IMR-90 (cell line): ENCODE data around the gene DCUN1D4. TPM values are rescaled to one million over a fixed set of nuclear protein-coding genes. Genes with fewer than 3 reads are reported as not detected.

Source experiments
- ATAC-seq: fragments of 200-7000 bp; cut with Tn5 transposase; 2 replicates; pipeline ENCODE4 v1.9.1; 2020; ENCODE audit warnings: low read depth, mild to moderate bottlenecking, moderate library complexity
- BruUV-seq: library from RNA; stranded (reverse); fragments of 400-500 nt; replicated peaks from 2 replicates; lab custom pipeline; 2021; lab: Mats Ljungman, UMichigan
- CTCF ChIA-PET: fragments of 300-600 bp; formaldehyde crosslinking; extraction: SDS; loops from one replicate; lab custom pipeline; 2021; ENCODE audit warnings: antibody characterized with exemption; lab: Yijun Ruan, JAX
- POLR2A ChIA-PET: fragments of 300-600 bp; sonication (Branson Sonifier 250); formaldehyde crosslinking; loops from one replicate; lab custom pipeline; 2022; ENCODE audit warnings: antibody characterized with exemption; ENCODE audit not compliant: unreplicated experiment; lab: Charles Lee
- DNase-seq: peaks from one replicate; pipeline ENCODE4 v3.0.0; 2013
- H2AFZ ChIP-seq: replicated peaks from 2 replicates; pipeline ENCODE3; 2013; ENCODE audit warnings: low read length, mild to moderate bottlenecking; ENCODE audit not compliant: poor library complexity
- H2AK5ac ChIP-seq: 2 replicates; pipeline ENCODE4 v1.6.1; 2013; ENCODE audit warnings: low read depth, low read length, inconsistent platforms
- H2AK9ac ChIP-seq: replicated peaks from 2 replicates; pipeline ENCODE3; 2013; ENCODE audit warnings: mild to moderate bottlenecking, low read depth, low read length, moderate library complexity; ENCODE audit not compliant: poor library complexity
- H2BK120ac ChIP-seq: 2 replicates; pipeline ENCODE4 v1.6.1; 2013; ENCODE audit warnings: low read depth, low read length, inconsistent platforms
- H2BK15ac ChIP-seq: 3 replicates; pipeline ENCODE4 v1.6.1; 2013; ENCODE audit warnings: low read depth, low read length, inconsistent platforms
- H2BK20ac ChIP-seq: 2 replicates; pipeline ENCODE4 v1.6.1; 2013; ENCODE audit warnings: low read depth, mild to moderate bottlenecking, inconsistent platforms, low read length, moderate library complexity
- H2BK5ac ChIP-seq: 2 replicates; pipeline ENCODE4 v1.6.1; 2013; ENCODE audit warnings: mild to moderate bottlenecking, low read depth, low read length, inconsistent platforms; ENCODE audit not compliant: poor library complexity, severe bottlenecking
- H3K14ac ChIP-seq: replicated peaks from 2 replicates; pipeline ENCODE4 v1.6.1; 2013; ENCODE audit warnings: low read depth, low read length, inconsistent platforms
- H3K18ac ChIP-seq: 2 replicates; pipeline ENCODE4 v1.6.1; 2013; ENCODE audit warnings: low read depth, low read length, control low read depth
- H3K23ac ChIP-seq: 2 replicates; pipeline ENCODE4 v1.6.1; 2013; ENCODE audit warnings: low read depth, low read length, inconsistent platforms
- H3K27ac ChIP-seq: 2 replicates; pipeline ENCODE4 v1.5.1; 2013; ENCODE audit warnings: mild to moderate bottlenecking, control low read depth, low read length; ENCODE audit not compliant: insufficient read depth
- H3K27me3 ChIP-seq: 2 replicates; pipeline ENCODE4 v1.6.1; 2013; ENCODE audit warnings: low read length; ENCODE audit not compliant: control insufficient read depth, insufficient read depth
- H3K36me3 ChIP-seq: 2 replicates; pipeline ENCODE4 v1.6.1; 2013; ENCODE audit warnings: low read length, mixed read lengths; ENCODE audit not compliant: control insufficient read depth, insufficient read depth
- H3K4ac ChIP-seq: 2 replicates; pipeline ENCODE4 v1.6.1; 2013; ENCODE audit warnings: low read depth, low read length, inconsistent platforms
- H3K4me1 ChIP-seq: 2 replicates; pipeline ENCODE4 v1.6.1; 2013; ENCODE audit warnings: low read length, mixed read lengths; ENCODE audit not compliant: control insufficient read depth, insufficient read depth
- H3K4me2 ChIP-seq: 2 replicates; pipeline ENCODE4 v1.6.1; 2013; ENCODE audit warnings: low read depth, mild to moderate bottlenecking, control low read depth, low read length, moderate library complexity
- H3K4me3 ChIP-seq: 2 replicates; pipeline ENCODE4 v1.5.1; 2013; ENCODE audit warnings: low read depth, mild to moderate bottlenecking, control low read depth, low read length, moderate library complexity; ENCODE audit not compliant: insufficient read depth
- H3K56ac ChIP-seq: 2 replicates; pipeline ENCODE4 v1.6.1; 2013; ENCODE audit warnings: low read length, inconsistent platforms; ENCODE audit not compliant: insufficient read depth; ENCODE audit errors: extremely low read depth
- H3K79me1 ChIP-seq, 2 experiments: 2 replicates each; pipeline ENCODE4 v1.6.1; 2013; ENCODE audit warnings: low read length in 2 of 2, inconsistent platforms in 1 of 2, low read depth in 1 of 2
- H3K9ac ChIP-seq: 2 replicates; pipeline ENCODE4 v1.6.1; 2013; ENCODE audit warnings: low read depth, low read length, control low read depth
- H3K9me1 ChIP-seq: 2 replicates; pipeline ENCODE4 v1.6.1; 2013; ENCODE audit warnings: low read length, inconsistent platforms; ENCODE audit not compliant: insufficient read depth
- H3K9me3 ChIP-seq: 2 replicates; pipeline ENCODE4 v1.6.1; 2013; ENCODE audit warnings: low read length; ENCODE audit not compliant: control insufficient read depth, insufficient read depth
- H4K20me1 ChIP-seq: 2 replicates; pipeline ENCODE4 v1.6.1; 2013; ENCODE audit warnings: low read length, inconsistent platforms; ENCODE audit not compliant: insufficient read depth
- H4K5ac ChIP-seq: 2 replicates; pipeline ENCODE4 v1.6.1; 2013; ENCODE audit warnings: mild to moderate bottlenecking, low read depth, low read length, control low read depth
- H4K8ac ChIP-seq, 2 experiments: 2 replicates each; pipeline ENCODE4 v1.6.1; 2013; ENCODE audit warnings: low read depth in 2 of 2, low read length in 2 of 2, control low read depth in 1 of 2, inconsistent platforms in 1 of 2
- H4K91ac ChIP-seq: 2 replicates; pipeline ENCODE4 v1.6.1; 2013; ENCODE audit warnings: low read depth, low read length, inconsistent platforms; ENCODE audit not compliant: insufficient read depth
- BHLHE40 ChIP-seq: fragments of 150-350 bp; IDR thresholded peaks from 2 replicates; pipeline ENCODE4 v1.6.1; 2016; ENCODE audit warnings: mild to moderate bottlenecking, low read depth, low read length
- CEBPB ChIP-seq: IDR thresholded peaks from 2 replicates; pipeline ENCODE4 v1.6.1; 2012; ENCODE audit warnings: low read depth, low read length, improper control_type of control experiment
- CHD1 ChIP-seq: IDR thresholded peaks from 2 replicates; pipeline ENCODE4 v1.6.1; 2012; ENCODE audit warnings: low read depth, low read length, improper control_type of control experiment
- FOS ChIP-seq: fragments of 150-350 bp; IDR thresholded peaks from 2 replicates; pipeline ENCODE4 v1.6.1; 2016; ENCODE audit warnings: low read depth, low read length
- MAFK ChIP-seq: IDR thresholded peaks from 2 replicates; pipeline ENCODE4 v1.6.1; 2012; ENCODE audit warnings: low read depth, low read length, improper control_type of control experiment
- MAZ ChIP-seq: IDR thresholded peaks from 2 replicates; pipeline ENCODE4 v1.6.1; 2012; ENCODE audit warnings: low read depth, mild to moderate bottlenecking, low read length, improper control_type of control experiment, moderate library complexity, borderline replicate concordance
- MXI1 ChIP-seq: IDR thresholded peaks from 2 replicates; pipeline ENCODE4 v1.6.1; 2012; ENCODE audit warnings: low read depth, mild to moderate bottlenecking, low read length, moderate library complexity, borderline replicate concordance
- NFE2L2 ChIP-seq: fragments of 150-350 bp; IDR thresholded peaks from 2 replicates; pipeline ENCODE4 v1.6.1; 2016; ENCODE audit warnings: low read depth, mild to moderate bottlenecking, low read length
- POLR2A ChIP-seq: IDR thresholded peaks from 2 replicates; pipeline ENCODE4 v1.6.1; 2012; ENCODE audit warnings: mild to moderate bottlenecking, low read depth, low read length
- RAD21 ChIP-seq: IDR thresholded peaks from 2 replicates; pipeline ENCODE4 v1.6.1; 2012; ENCODE audit warnings: low read length, improper control_type of control experiment
- RCOR1 ChIP-seq: IDR thresholded peaks from 2 replicates; pipeline ENCODE4 v1.6.1; 2012; ENCODE audit warnings: mild to moderate bottlenecking, low read length, improper control_type of control experiment; ENCODE audit not compliant: insufficient replicate concordance
- RFX5 ChIP-seq: IDR thresholded peaks from 2 replicates; pipeline ENCODE4 v1.8.0; 2012; ENCODE audit warnings: low read depth, mild to moderate bottlenecking, low read length, moderate library complexity
- SMC3 ChIP-seq: fragments of 150-350 bp; IDR thresholded peaks from 2 replicates; pipeline ENCODE4 v1.6.1; 2016; ENCODE audit warnings: low read depth, mild to moderate bottlenecking, antibody characterized with exemption, low read length, moderate library complexity
- whole genome bisulfite sequencing, 2 experiments: methylation state at CpG; one replicate each; pipeline versions ENCODE4 v1.1.5 to v1.1.7; 2013; ENCODE audit warnings: missing lambda C conversion rate in 2 of 2; ENCODE audit not compliant: insufficient read length in 1 of 2; ENCODE audit errors: extremely low coverage in 2 of 2; 5-methylcytosine and 5-hydroxymethylcytosine counted together
- dilution Hi-C: fragments of 300-500 bp; cut with HindIII; formaldehyde crosslinking; loops from one replicate; pipeline ENCODE4 v1.14.3; 2018; ENCODE audit warnings: low sequenced_read_pairs; ENCODE audit not compliant: unreplicated experiment
- in situ Hi-C: fragments of 300-500 bp; cut with MboI; formaldehyde crosslinking; loops from 3 replicates; pipeline ENCODE4 v1.14.3; 2019; ENCODE audit warnings: low sequenced_read_pairs, inconsistent platforms, mixed read lengths
- intact Hi-C: fragments of 100-400 bp; cut with micrococcal nuclease; formaldehyde crosslinking; loops from 2 replicates; pipeline ENCODE4 v1.10.0; 2022
- polyA plus RNA-seq, 3 experiments: library from polyadenylated mRNA; depleted of rRNA; stranded (reverse); fragments of >200 nt; gene quantifications; 2 replicates each; pipeline ENCODE4 v1.2.3, GENCODE V29; 2012; ENCODE audit warnings: low replicate concordance in 1 of 3
- total RNA-seq: library from RNA; depleted of rRNA; stranded (reverse); fragments of >200 nt; gene quantifications from 2 replicates; pipeline ENCODE4 v1.2.3, GENCODE V29; 2012
- TF ChIP-seq, protein P1 (sequence below): conservative IDR thresholded peaks from 2 replicates; pipeline ENCODE4 v1.5.1; 2012; ENCODE audit warnings: mild to moderate bottlenecking, low read depth, low read length, improper control_type of control experiment
- TF ChIP-seq, protein P2 (sequence below): fragments of 150-350 bp; IDR thresholded peaks from 2 replicates; pipeline ENCODE4 v1.6.1; 2017; ENCODE audit warnings: mild to moderate bottlenecking, antibody characterized with exemption, low read length, low read depth
- TF ChIP-seq, protein P3 (sequence below): fragments of 150-350 bp; IDR thresholded peaks from 2 replicates; pipeline ENCODE4 v1.6.1; 2016; ENCODE audit warnings: low read depth, mild to moderate bottlenecking, low read length, moderate library complexity, borderline replicate concordance

DCUN1D4 gene
- total and polyA plus RNA-seq, 2 of the 4 experiments (the other 2 are of a cell fraction) = 31.0 to 44.3 TPM

DNA sequence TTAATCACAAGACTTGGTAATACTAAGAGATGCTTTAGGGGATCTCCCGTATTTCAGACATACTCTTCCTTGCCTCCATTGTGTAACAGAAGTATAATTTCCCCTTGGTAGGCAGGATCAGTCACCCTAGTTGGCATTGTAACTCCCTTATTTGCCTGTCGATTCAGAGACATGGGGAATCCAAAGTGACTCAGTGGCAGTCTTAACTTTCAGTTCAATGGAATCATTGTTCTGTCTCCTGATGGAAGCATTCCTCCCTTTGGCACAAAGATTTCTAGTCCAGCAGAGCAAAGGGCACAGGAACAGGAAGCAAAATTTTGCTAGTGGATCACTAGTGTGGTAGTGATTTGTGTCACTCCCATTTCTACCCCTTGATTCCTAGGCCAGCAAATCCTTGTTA lies 80.4 kb downstream of the DCUN1D4 start:
- Histone ChIP-seq H3K23ac (no peak overlapping the region), H3K4ac (no peak overlapping the region), H3K27ac (no peak overlapping the region), H3K9ac (no peak overlapping the region), H2BK120ac (no peak overlapping the region), H3K79me1 (no peaks in the 10 kb centered on the region), H3K14ac (no peak overlapping the region), H2AK5ac (no peak overlapping the region), H3K27me3 (no peaks in the 10 kb centered on the region), H2AK9ac (no peak overlapping the region), H4K5ac (no peak overlapping the region), H2BK15ac (no peak overlapping the region), H3K56ac (no peak overlapping the region), H4K8ac (no peak overlapping the region), H2BK20ac (no peak overlapping the region), H3K9me3 (no peaks in the 10 kb centered on the region), H4K91ac (no peak overlapping the region), H3K4me1 (no peaks in the 10 kb centered on the region), H2AFZ (no peak overlapping the region), H2BK5ac (no peak overlapping the region), H3K4me3 (no peak overlapping the region), H4K20me1 (no peaks in the 10 kb centered on the region), H3K18ac (no peak overlapping the region), H3K36me3 (no peaks in the 10 kb centered on the region), H3K9me1 (no peaks in the 10 kb centered on the region), H3K4me2 (no peak overlapping the region)
- in situ Hi-C loops (no loop called here), dilution Hi-C loops (no loop called here), intact Hi-C loops (no loop called here)
- ChIA-PET POLR2A (no interaction called here), CTCF (interaction anchor here (0.6 kb wide), 1 partner anchor 23 kb away, joined by 3 read pairs; no protein-coding TSS in a partner anchor)
- ATAC-seq = no peak
- no peak for TF ChIP-seq RCOR1
- TF ChIP-seq POLR2A = no peak
- no peak for TF ChIP-seq CHD1
- TF ChIP-seq, protein P1, sequence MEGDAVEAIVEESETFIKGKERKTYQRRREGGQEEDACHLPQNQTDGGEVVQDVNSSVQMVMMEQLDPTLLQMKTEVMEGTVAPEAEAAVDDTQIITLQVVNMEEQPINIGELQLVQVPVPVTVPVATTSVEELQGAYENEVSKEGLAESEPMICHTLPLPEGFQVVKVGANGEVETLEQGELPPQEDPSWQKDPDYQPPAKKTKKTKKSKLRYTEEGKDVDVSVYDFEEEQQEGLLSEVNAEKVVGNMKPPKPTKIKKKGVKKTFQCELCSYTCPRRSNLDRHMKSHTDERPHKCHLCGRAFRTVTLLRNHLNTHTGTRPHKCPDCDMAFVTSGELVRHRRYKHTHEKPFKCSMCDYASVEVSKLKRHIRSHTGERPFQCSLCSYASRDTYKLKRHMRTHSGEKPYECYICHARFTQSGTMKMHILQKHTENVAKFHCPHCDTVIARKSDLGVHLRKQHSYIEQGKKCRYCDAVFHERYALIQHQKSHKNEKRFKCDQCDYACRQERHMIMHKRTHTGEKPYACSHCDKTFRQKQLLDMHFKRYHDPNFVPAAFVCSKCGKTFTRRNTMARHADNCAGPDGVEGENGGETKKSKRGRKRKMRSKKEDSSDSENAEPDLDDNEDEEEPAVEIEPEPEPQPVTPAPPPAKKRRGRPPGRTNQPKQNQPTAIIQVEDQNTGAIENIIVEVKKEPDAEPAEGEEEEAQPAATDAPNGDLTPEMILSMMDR = no peak
- no peak for TF ChIP-seq MAZ
- no peak for TF ChIP-seq MAFK
- TF ChIP-seq, protein P2, sequence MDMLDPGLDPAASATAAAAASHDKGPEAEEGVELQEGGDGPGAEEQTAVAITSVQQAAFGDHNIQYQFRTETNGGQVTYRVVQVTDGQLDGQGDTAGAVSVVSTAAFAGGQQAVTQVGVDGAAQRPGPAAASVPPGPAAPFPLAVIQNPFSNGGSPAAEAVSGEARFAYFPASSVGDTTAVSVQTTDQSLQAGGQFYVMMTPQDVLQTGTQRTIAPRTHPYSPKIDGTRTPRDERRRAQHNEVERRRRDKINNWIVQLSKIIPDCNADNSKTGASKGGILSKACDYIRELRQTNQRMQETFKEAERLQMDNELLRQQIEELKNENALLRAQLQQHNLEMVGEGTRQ = no peak
- no peak for TF ChIP-seq RAD21
- no peak for TF ChIP-seq CEBPB
- no peak for TF ChIP-seq FOS
- TF ChIP-seq RFX5 = no peak
- no peak for TF ChIP-seq SMC3
- no peak for TF ChIP-seq BHLHE40
- no peak for TF ChIP-seq NFE2L2
- TF ChIP-seq, protein P3, sequence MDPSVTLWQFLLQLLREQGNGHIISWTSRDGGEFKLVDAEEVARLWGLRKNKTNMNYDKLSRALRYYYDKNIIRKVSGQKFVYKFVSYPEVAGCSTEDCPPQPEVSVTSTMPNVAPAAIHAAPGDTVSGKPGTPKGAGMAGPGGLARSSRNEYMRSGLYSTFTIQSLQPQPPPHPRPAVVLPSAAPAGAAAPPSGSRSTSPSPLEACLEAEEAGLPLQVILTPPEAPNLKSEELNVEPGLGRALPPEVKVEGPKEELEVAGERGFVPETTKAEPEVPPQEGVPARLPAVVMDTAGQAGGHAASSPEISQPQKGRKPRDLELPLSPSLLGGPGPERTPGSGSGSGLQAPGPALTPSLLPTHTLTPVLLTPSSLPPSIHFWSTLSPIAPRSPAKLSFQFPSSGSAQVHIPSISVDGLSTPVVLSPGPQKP = no peak
- no peak for TF ChIP-seq MXI1
- no CpG with 5 or more reads among the region's 2 CpGs for WGBS, 2 experiments
- no peak for DNase-seq
- BruUV-seq = no TSS peak
